ENCODE measurements around the gene SOX13.
"Not testable (repeated sequence)": the region's sequence is repeated elsewhere in the genome, so short reads cannot be mapped to it uniquely, and the experiment has no call there.

SOX13 gene

GRCh38 chr1:204087893-204088528 lies 15.1 kb downstream of the SOX13 start:
- DNase-seq, result no peak

- DNase-seq, result no peak
Measured at GRCh38 chr1:204088596-204088995, 15.7 kb downstream of the SOX13 start.

GRCh38 chr1:204089044-204089751 lies 16.3 kb downstream of the SOX13 start:
- no peak for DNase-seq

DNA sequence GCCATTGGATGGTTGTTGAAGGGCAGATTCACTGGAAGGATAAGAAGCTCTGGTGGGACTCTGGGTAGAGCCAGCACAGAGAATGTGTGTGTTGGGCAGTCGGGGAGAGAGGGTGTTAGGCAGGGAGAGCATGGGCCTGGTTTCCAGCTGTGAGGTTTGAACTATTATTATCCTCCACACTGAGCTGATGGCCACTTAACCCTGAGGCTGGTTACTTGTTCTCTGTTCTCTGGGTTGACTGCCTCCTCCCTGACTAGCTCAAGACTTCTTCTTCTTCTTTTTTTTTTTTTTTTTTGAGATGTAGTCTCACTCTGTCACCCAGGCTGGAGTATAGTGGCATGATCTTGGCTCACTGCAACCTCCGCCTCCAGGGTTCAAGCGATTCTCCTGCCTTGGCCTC lies 17.2 kb downstream of the SOX13 start:
- not testable (repeated sequence) for DNase-seq

DNA sequence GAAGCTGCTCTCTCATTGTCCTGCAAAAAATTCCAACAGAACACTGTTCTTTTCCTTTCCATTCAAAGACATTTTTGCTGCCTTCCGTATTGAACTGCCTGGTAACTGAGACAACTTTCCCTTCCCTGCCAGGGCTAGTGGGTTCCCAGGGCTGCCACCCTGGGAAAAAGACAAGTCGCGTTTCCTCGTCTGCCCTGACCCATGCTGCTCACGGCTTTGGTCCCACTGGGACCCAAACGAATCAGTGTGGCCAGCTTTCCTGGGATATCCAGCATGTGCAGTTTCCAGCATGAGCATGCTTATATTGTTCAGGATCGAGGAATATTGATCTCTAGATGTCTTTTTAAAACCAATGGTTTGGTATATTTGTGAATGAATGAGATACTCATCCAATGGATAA lies 18.2 kb downstream of the SOX13 start:
- no peak for DNase-seq

DNA sequence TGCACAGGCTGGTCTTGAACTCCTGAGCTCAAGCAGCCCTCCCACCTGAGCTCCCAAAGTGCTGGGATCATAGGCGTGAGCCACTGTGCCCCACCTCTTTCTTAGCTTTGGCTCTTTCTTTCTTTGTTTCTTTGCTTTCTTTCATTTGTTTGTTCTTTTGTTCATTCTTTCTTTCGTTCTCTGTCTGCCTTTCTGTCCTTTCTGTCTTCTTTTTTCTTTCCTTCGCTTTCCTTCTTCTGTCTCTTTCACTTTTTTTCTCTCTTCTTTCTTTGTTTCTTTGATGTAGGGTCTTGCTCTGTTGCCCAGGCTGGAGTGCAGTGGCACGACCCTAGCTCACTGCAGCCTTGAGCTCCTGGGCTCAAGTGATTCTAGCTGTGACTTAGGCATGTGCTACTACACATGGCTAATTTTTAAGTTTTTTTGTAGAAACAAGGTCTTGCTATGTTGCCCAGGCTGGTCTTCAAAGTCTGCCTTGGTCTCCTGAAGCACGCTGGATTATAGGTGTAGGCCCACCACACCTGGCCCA lies 18.9 kb downstream of the SOX13 start:
- DNase-seq, result no peak

GRCh38 chr1:204092632-204093420 lies 19.9 kb downstream of the SOX13 start:
- DNase-seq, result no peak

GRCh38 chr1:204093421-204093717 lies 20.5 kb downstream of the SOX13 start:
- no peak for DNase-seq

DNA sequence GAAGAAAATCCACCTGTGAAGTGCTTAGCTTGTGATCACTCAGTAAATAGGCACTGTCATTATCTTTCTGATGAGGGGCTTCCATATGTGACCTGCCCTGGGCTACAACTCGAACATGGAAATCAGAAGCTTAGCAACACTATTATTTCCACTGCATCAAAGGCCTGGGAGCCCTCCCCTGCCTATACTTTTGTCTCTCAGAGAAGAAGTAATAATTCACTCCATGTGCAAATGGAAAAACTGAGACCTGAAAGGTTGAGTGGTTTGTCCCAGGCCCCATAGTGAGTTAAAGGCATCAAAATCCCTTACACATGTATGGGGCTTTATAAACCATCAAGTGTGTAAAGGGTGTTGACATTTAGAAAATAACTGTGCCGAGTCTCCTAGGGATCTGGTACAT lies 20.9 kb downstream of the SOX13 start:
- DNase-seq, result no peak

- DNase-seq, result no peak
Measured at GRCh38 chr1:204094313-204094729, 21.4 kb downstream of the SOX13 start.

DNA sequence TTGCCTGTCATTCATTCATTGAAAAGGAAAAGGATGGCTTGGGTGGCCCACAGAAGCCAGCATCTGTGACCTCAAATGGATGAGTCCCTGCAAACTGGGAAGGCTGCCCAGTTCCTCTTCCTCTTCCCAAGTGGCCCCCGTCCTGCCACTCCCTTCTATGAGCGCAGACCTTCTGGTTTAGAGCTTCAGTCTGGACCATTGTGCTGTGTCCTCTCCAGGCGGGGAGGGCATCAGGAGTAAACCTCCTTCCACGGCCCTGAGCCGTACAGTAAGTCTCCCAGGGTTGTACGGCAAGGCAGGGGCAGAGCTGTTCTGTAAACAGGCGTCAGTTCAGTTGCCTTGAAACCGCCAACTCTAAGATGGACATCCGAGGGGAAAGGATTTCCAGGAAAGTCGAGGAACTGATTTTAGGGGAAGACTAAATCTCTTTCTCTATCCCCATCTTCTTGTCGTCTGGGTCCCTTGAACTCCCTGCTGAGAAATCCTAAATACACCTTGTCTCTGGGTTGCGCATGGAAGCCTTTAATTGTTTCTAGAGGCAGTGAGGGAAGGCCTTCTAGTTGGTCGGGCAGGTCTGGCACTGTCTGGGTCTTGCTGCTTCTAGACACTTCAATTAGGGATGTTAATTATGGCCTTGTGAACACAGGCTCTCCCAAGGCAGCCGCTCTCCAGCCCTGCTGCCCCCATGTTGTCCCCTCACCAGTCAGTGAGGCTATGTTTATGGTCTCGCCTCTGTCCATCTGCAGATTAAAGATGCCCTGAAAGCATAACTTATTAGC lies 22.1 kb downstream of the SOX13 start:
- no peak for DNase-seq

DNA sequence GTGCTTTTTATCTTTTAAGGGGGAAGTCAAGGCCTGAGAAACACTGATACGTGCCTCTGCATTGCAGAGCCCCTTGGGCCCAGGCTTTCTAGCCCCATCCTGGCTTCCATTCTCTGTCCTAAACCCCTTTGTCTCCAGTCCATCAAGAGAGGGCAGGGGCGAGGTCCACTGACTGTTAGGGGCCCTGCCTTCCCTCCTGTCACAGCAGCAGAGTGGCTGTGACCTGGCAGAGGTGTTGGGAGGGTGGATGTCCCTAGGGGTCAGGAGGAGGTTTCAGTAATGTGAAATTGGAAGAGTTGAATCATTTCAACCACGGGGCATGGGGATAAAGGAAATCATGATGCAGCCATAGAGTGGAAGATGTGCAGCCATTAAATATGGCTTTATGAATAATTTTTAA lies 24.0 kb downstream of the SOX13 start:
- no peak for DNase-seq

GRCh38 chr1:204098683-204099082 lies 25.8 kb downstream of the SOX13 start:
- DNase-seq, result no peak

DNA sequence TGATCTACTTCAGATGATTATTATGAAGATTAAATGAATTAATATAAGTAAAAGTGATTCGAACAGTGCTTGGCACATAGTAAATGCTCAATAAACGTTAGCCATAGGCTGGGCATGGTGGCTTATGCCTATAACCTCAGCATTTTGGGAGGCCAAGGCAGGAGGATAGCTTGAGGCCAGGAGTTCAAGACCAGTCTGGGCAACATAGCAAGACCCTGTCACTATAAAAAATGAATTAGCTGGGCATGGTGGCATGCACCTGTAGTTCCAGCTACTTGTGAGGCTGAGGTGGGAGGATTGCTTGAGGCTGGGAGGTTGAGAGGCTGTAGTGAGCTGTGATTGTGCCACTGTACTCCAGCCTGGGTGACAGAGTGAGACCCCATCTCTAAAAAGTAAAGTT lies 26.8 kb downstream of the SOX13 start:
- DNase-seq, result not testable (repeated sequence)

DNA sequence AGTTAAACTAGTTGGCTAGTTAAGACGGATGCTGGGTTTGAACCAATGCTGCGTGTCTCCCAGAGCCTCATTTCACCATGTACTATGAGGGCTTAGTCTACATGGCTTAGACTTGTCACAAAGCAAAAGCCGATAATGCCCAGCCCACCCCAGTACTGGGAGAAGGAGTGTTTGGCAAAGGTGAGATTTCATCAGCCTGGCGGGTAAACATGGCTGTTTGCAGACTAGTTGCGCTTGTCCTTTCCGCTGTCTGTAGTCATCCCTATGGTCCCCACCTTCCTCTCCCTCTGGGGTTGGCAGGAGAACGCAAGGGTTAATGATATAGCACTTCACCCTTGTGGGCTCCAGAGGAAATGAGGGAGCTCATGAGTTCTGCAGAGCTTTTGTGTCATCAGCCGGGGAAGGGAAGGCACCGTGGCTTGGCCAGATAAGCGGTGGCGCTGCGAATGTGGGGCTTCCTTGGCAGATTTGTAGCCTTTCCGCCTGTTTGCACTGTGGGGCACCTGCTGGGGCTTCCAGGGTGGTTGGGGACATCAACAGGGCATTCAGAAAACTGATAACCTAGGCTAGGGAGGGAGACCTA lies 29.2 kb downstream of the SOX13 start:
- no peak for DNase-seq

- no peak for DNase-seq
Measured at GRCh38 chr1:204102739-204103430, 30.0 kb downstream of the SOX13 start.

DNA sequence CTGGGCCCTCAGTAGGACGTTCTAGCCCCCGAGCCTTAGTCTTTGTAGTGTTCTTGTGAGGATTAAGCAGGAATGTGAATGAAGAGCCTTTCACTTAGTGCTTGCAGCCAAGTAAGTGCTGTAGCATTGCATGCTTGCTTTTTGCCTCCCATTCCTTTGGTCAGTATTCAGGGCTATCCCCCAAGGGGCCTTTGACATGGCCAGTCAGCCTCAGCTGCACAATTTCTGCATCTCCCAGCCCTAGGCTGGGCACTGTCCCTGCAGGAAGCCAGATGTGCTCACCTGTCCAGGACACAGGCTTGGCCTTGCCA lies 30.5 kb downstream of the SOX13 start:
- no peak for DNase-seq

DNA sequence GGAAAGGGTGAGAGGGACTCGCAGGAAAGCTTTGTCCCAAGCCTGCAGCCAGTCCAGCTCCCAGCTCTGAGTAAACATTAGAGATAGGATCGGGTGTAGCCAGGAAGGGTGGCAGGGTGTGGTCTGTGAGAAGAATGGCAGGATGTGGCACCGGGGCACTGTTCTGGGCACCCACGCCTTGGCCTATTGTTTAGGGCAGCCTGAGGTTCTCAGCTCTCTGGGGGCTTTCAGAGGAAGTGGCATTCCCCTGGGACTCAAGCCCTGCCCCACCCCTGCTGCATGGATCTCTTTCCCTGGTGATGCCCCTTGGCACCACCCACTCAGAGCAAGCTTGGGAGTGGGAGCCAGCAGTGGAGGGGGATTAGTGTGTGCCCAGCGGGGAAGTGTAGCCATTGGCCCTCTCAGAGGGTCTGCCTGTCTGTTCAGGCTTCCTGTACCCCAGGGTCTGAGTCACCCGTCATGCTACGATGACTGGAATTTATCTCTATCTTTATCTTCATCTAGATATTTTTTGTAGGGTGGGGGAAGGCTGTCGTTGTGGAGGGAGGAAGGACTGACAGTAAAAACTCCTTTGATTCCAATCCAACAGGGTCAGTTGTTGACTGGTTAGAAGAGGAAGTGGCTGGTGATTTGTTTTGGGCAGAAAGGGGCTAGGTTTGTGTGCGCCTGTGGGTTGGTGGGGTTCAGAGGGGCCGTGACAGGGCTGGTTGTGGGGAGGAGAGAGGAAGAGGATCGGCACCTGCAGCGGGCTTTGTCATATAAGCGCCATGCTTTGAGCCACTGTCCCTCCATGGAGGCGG lies 31.6 kb downstream of the SOX13 start:
- no peak for DNase-seq

DNA sequence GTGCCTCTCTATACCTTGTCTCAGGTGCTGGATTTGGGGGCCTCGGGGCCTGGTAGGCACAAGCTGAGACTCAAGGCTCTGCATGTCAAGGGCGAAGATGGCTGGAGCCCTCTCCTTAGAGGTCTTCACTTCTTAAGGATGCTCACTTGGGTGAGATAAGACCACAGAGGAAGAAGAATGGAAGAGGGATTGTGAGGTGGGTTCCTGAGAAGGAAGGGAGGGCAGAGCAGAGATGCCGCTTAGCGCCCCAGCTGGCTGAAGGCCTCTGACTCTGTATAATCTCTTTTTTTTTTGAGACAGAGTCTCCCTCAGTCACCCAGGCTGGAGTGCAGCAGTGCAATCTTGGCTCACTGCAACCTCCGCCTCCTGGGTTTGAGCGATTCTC lies 32.2 kb downstream of the SOX13 start:
- no peak for DNase-seq

DNA sequence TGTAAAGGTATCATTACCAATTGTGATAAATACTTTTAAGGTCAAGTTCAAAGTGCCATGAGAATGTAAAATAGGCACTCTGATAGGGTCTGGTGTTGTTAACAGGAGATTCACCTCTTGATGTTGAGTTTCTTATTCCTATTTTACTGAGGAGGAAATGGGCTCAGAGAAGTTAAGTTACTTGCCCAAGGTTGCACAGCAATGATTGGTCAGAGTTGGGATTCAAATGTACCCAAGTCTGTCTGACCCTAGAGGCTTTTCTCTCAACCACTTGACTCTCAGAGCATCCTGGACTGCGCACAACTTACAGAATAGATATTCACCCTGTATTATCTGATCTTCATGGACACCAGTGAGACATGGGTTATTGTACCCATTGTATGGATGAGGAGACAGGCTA lies 33.9 kb downstream of the SOX13 start:
- DNase-seq, result no peak

DNA sequence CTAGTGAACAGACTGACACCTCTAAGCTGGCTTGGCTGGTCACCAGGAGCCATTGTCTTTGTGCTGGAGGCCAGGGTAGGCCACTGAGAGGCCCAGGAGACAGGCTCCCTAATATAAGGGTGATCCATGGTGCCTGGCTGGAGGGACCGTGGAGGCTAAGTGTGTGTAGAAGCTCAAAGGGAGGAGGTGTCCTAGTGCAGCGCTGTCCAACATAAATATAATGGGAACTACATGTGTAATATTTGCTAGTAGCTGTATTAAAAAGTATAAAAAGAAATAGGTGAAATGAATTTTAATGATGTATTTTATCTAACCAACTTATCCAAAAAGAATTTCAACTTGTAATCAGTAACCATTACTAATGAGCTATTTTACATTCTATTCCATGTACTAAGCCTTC lies 35.0 kb downstream of the SOX13 start:
- no peak for DNase-seq

All from activated effector memory CD4-positive, alpha-beta T cell treated with anti-CD3 and anti-CD28 coated beads, Interleukin-2, amount 50 U/mL, for 16 hours (primary cell).